Kidney epithelial cell (primary cell): ENCODE measurements around the gene OR4Q2. TPM values are rescaled to one million over a fixed set of nuclear protein-coding genes. Genes with fewer than 3 reads are reported as not detected.

Experiments used
- DNase-seq: peaks from one replicate; pipeline ENCODE4 v3.0.0-alpha.2; 2010; ENCODE audit warnings: low read depth
- H3K27me3 ChIP-seq: 2 replicates; pipeline ENCODE4 v1.6.0; 2011; ENCODE audit warnings: low read length; ENCODE audit not compliant: control insufficient read depth, insufficient read depth
- H3K36me3 ChIP-seq: 2 replicates; pipeline ENCODE4 v1.5.1; 2011; ENCODE audit warnings: low read length; ENCODE audit not compliant: control insufficient read depth, insufficient read depth
- H3K4me3 ChIP-seq: 2 replicates; pipeline ENCODE4 v1.5.1; 2011; ENCODE audit warnings: low read depth, mild to moderate bottlenecking, control low read depth, low read length
- CTCF ChIP-seq: IDR thresholded peaks from 2 replicates; pipeline ENCODE4 v1.5.1; 2011; ENCODE audit warnings: mild to moderate bottlenecking, moderate library complexity, low read length, control low read depth, inconsistent platforms; ENCODE audit not compliant: insufficient read depth, poor library complexity, severe bottlenecking
- total RNA-seq: library from RNA; depleted of rRNA; stranded (reverse); fragments of >200 nt; gene quantifications from 2 replicates; pipeline ENCODE4 v1.2.3, GENCODE V29; 2015

OR4Q2 gene
- total RNA-seq, 1 donor from 2014 or later, result not detected

GRCh38 chr14:20048202-20048601 lies 46.2 kb downstream of the OR4Q2 start:
- no peak for DNase-seq
- no peak for TF ChIP-seq CTCF
- Histone ChIP-seq H3K27me3 (no peaks in the 10 kb centered on the region), H3K36me3 (no peaks in the 10 kb centered on the region), H3K4me3 (no peak overlapping the region)

Other genes with a start within 250 kb of the OR4Q2 start
- gene OR4M1, start 228.7 kb upstream of the OR4Q2 start, total RNA-seq, result not detected in 2 replicates
- gene OR4N2, start 198.4 kb upstream of the OR4Q2 start, total RNA-seq, result not detected in 2 replicates
- gene OR4K2, start 127.0 kb upstream of the OR4Q2 start, total RNA-seq, result not detected in 2 replicates
- gene OR4K5, start 81.6 kb upstream of the OR4Q2 start, total RNA-seq, result not detected in 2 replicates
- gene OR4K1, start 71.2 kb upstream of the OR4Q2 start, total RNA-seq, result not detected in 2 replicates
- not detected in 2 replicates for gene OR4K15, start 26.6 kb upstream of the OR4Q2 start, total RNA-seq
- not detected in 2 replicates for gene OR4K14, start 17.1 kb downstream of the OR4Q2 start, total RNA-seq
- not detected in 2 replicates for gene OR4K13, start 33.9 kb downstream of the OR4Q2 start, total RNA-seq
- not detected in 2 replicates for gene OR4L1, start 57.9 kb downstream of the OR4Q2 start, total RNA-seq
- gene OR4K17, start 108.6 kb downstream of the OR4Q2 start, total RNA-seq, result not detected in 2 replicates
- gene OR4N5, start 136.7 kb downstream of the OR4Q2 start, total RNA-seq, result not detected in 2 replicates
- gene OR11G2, start 188.7 kb downstream of the OR4Q2 start, total RNA-seq, result not detected in 2 replicates
- gene OR11H6, start 221.5 kb downstream of the OR4Q2 start, total RNA-seq, result not detected in 2 replicates
- not detected in 2 replicates for gene OR11H7, start 226.8 kb downstream of the OR4Q2 start, total RNA-seq
- gene OR11H4, start 237.1 kb downstream of the OR4Q2 start, total RNA-seq, result not detected in 2 replicates